ENCODE results near the gene OST4. TPM values are rescaled to one million over a fixed set of nuclear protein-coding genes. Genes with fewer than 3 reads are reported as not detected.

OST4 gene
- total and polyA plus RNA-seq, 11 donors, result 215 to 517 (median 343) TPM

GRCh38 chr2:27060323-27060722 lies 11.1 kb downstream of the OST4 start:
- intact Hi-C loops (cut with DNase I), result no loop called here
- no peak for ATAC-seq
- Histone ChIP-seq H3K4me1 (peaks cover 0 to 10% (median 0%) of the 10 kb centered on the region in 12 donors), H3K27me3 (no peaks in the 10 kb centered on the region), H3K4me3 (no peak overlapping the region), H3K27ac (no peak overlapping the region), H3K36me3 (peaks cover 0 to 69% (median 60%) of the 10 kb centered on the region in 9 donors), H3K9me3 (no peaks in the 10 kb centered on the region)
- DNase-seq, result no peak
- TF ChIP-seq CTCF (IDR thresholded peaks at IDR 0.05) (no peak), POLR2A (IDR thresholded peaks at IDR 0.05) (no peak)
- 92 to 96% (median 95%) methylated on average over 3 of the region's 3 CpGs for WGBS, 4 donors

- intact Hi-C loops (cut with DNase I), result no loop called here
- DNase-seq, result peak in 1 of 5 donors; percentile 57
- H3K27ac ChIP-seq, result no peak overlapping the region
- no peak for TF ChIP-seq CTCF (IDR thresholded peaks at IDR 0.05)
- TF ChIP-seq POLR2A (IDR thresholded peaks at IDR 0.05), result no peak
- H3K27me3 ChIP-seq, result no peaks in the 10 kb centered on the region
- whole genome bisulfite sequencing, 4 donors, result 67 to 76% (median 73%) methylated on average over 14 to 15 of the region's 15 CpGs
- peak in 2 of 4 donors; percentile 29 to 67 for ATAC-seq
- no peaks in the 10 kb centered on the region for H3K9me3 ChIP-seq
- H3K4me3 ChIP-seq, result no peak overlapping the region
- H3K4me1 ChIP-seq, result peaks cover 0 to 10% (median 0%) of the 10 kb centered on the region in 12 donors
- peaks cover 0 to 72% (median 63%) of the 10 kb centered on the region in 9 donors for H3K36me3 ChIP-seq
Measured at GRCh38 chr2:27059141-27059820, 12.2 kb downstream of the OST4 start.

GRCh38 chr2:27058210-27058609 lies 13.2 kb downstream of the OST4 start:
- Histone ChIP-seq H3K27me3 (no peaks in the 10 kb centered on the region), H3K36me3 (peaks cover 0 to 83% (median 67%) of the 10 kb centered on the region in 9 donors), H3K4me1 (peaks cover 0 to 8% (median 0%) of the 10 kb centered on the region in 12 donors), H3K27ac (no peak overlapping the region), H3K9me3 (no peaks in the 10 kb centered on the region), H3K4me3 (no peak overlapping the region)
- 92 to 95% (median 92%) methylated on average over 7 to 10 of the region's 10 CpGs for WGBS, 4 donors
- intact Hi-C loops (cut with DNase I), result no loop called here
- DNase-seq (peak in 1 of 5 donors; percentile 25), ATAC-seq (no peak)
- TF ChIP-seq POLR2A (IDR thresholded peaks at IDR 0.05), result no peak
- TF ChIP-seq CTCF (IDR thresholded peaks at IDR 0.05), result no peak

- intact Hi-C loops (cut with DNase I), result no loop called here
- Histone ChIP-seq H3K9me3 (no peaks in the 10 kb centered on the region), H3K4me1 (peaks cover 0 to 8% (median 3%) of the 10 kb centered on the region in 12 donors), H3K27ac (no peak overlapping the region), H3K27me3 (no peaks in the 10 kb centered on the region), H3K36me3 (peaks cover 0 to 76% (median 68%) of the 10 kb centered on the region in 9 donors), H3K4me3 (no peak overlapping the region)
- DNase-seq (peak in 1 of 5 donors; percentile 14), ATAC-seq (no peak)
- TF ChIP-seq POLR2A (IDR thresholded peaks at IDR 0.05), result no peak
- TF ChIP-seq CTCF (IDR thresholded peaks at IDR 0.05), result no peak
- 90 to 94% (median 92%) methylated on average over 6 of the region's 6 CpGs for WGBS, 4 donors
Measured at GRCh38 chr2:27057184-27057583, 14.3 kb downstream of the OST4 start.
